HG02938 (cell line): ENCODE results near the gene PPT1.

Experiments used
- ATAC-seq: cut with Tn5 transposase; IDR thresholded peaks from one replicate; pipeline ENCODE4 v1.9.1; 2021; ENCODE audit warnings: mild to moderate bottlenecking, moderate library complexity; ENCODE audit not compliant: unreplicated experiment

PPT1 gene

DNA sequence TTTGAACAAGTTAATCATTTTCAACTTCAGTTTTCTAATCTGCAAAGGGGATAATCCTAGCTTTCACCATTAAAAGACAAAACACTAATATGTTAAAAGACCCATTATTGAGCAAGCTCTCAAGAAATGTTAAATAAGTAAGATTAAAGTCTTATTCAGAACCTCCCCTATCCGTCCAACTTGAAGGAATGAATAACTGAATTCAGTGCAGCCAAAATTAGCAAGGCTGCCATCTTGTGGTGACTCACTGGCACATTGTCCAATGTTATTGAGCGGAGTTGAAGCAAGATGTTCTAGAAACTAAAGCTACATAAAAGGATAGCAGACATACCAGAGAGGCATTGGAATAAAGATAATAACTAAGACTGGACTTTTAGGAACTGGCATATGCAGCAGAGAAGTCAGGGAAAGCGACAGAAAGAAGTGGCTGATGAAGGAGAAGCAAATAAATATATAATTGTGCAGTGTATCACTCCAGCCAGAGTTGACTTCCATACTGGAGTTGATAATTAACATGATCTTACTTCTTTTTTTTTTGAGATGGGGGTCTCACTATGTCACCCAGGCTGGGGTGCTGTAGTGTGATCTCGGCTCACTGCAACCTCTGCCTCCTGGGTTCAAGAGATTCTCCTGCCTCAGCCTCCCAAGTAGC lies 64.7 kb downstream of the PPT1 start:
- no peak for ATAC-seq

- no peak for ATAC-seq
Measured at GRCh38 chr1:40030528-40031135, 66.4 kb downstream of the PPT1 start.

GRCh38 chr1:40029608-40030007 lies 67.4 kb downstream of the PPT1 start:
- ATAC-seq: no peak

DNA sequence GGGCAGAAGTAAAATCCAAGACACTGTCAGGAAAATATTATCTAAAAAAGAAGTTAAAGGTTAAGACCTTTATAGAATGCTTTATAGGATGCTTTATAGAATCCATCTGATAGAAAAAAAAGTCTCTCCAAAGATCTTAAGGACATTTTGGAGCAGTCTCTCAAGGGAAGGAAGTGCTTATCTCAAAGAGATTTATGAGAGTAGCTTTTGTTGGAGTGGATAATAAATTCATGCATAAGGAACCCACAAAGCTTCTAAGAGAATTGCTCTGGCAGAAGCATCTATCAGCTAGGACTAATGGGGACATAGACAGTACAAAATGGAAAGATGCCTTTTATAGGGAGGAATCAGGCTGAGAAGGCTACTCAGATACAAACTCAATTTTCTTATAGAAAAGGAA lies 69.4 kb downstream of the PPT1 start:
- ATAC-seq: no peak

DNA sequence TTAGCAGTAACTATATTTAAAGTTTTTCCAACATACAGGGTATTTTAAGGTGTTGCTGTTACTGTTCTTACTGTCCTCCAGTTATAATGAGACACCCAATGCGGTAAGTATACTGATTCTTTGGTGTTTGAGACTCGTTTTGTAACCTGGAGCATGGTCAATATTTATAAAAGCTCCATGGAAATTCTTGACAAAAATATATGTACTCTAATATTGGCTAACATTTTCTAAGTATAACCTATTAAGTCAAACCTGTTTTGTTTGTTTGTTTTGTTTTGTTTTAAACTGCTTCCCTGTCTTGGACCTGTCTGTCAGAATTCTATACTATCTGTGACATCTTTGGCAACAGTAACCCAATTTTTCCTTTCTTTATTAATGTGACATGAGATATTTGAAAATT lies 72.4 kb downstream of the PPT1 start:
- ATAC-seq: no peak

- no peak for ATAC-seq
Measured at GRCh38 chr1:40023379-40023944, 73.6 kb downstream of the PPT1 start.
